PC-3 (cell line): ENCODE measurements around the gene MASP1. TPM values are rescaled to one million over a fixed set of nuclear protein-coding genes. Genes with fewer than 3 reads are reported as not detected.

Source experiments
- ATAC-seq: fragments of 200-7000 bp; cut with Tn5 transposase; 2 replicates; pipeline ENCODE4 v1.9.1; 2020; ENCODE audit warnings: mild to moderate bottlenecking, moderate library complexity
- BruUV-seq: library from RNA; stranded (reverse); fragments of 400-500 nt; replicated peaks from 2 replicates; lab custom pipeline; 2021; lab: Mats Ljungman, UMichigan
- CTCF ChIA-PET: fragments of 300-600 bp; sonication (Branson Sonifier 250); formaldehyde crosslinking; loops from one replicate; lab custom pipeline; 2022; ENCODE audit warnings: antibody characterized with exemption; lab: Charles Lee
- POLR2A ChIA-PET: fragments of 300-600 bp; sonication (Branson Sonifier 250); formaldehyde crosslinking; loops from one replicate; lab custom pipeline; 2022; ENCODE audit warnings: antibody characterized with exemption; ENCODE audit not compliant: unreplicated experiment; lab: Charles Lee
- DNase-seq: peaks from one replicate; pipeline ENCODE4 v3.0.0-alpha.2; 2015
- H2AFZ ChIP-seq: fragments of 300-600 bp; sonication (generic); 2 replicates; pipeline ENCODE4 v1.6.0; 2016; ENCODE audit warnings: antibody characterized with exemption, low read length
- H3F3A ChIP-seq: fragments of 300-600 bp; sonication (generic); one replicate; pipeline ENCODE4 v1.6.0; 2017; ENCODE audit warnings: antibody characterized with exemption, low read length, control low read depth, mild to moderate bottlenecking; ENCODE audit not compliant: unreplicated experiment
- H3K27ac ChIP-seq: fragments of 300-600 bp; sonication (generic); 2 replicates; pipeline ENCODE4 v1.5.1; 2016; ENCODE audit warnings: mild to moderate bottlenecking, low read length
- H3K27me3 ChIP-seq: fragments of 300-600 bp; sonication (generic); 2 replicates; pipeline ENCODE4 v1.6.1; 2016; ENCODE audit warnings: low read length, mixed read lengths
- H3K36me3 ChIP-seq: fragments of 300-600 bp; sonication (generic); 2 replicates; pipeline ENCODE4 v1.6.1; 2016; ENCODE audit warnings: low read depth, mixed run types, low read length, mixed read lengths
- H3K4me1 ChIP-seq: fragments of 300-600 bp; sonication (generic); 2 replicates; pipeline ENCODE4 v1.5.1; 2016; ENCODE audit warnings: low read length; ENCODE audit not compliant: insufficient read depth
- H3K4me2 ChIP-seq: fragments of 300-600 bp; sonication (generic); 2 replicates; pipeline ENCODE4 v1.6.0; 2016; ENCODE audit warnings: low read length
- H3K4me3 ChIP-seq: fragments of 300-600 bp; sonication (generic); 2 replicates; pipeline ENCODE4 v1.5.1; 2016; ENCODE audit warnings: mild to moderate bottlenecking, low read length, mixed read lengths
- H3K79me2 ChIP-seq: fragments of 300-600 bp; sonication (generic); 2 replicates; pipeline ENCODE4 v1.6.1; 2017; ENCODE audit warnings: low read length, mixed read lengths
- H3K9ac ChIP-seq: fragments of 300-600 bp; sonication (generic); 2 replicates; pipeline ENCODE4 v1.6.0; 2016; ENCODE audit warnings: mild to moderate bottlenecking, low read length
- H3K9me2 ChIP-seq: fragments of 300-600 bp; sonication (generic); replicated peaks from 2 replicates; pipeline ENCODE4 v1.6.1; 2016; ENCODE audit warnings: mixed run types, low read length, mixed read lengths
- H3K9me3 ChIP-seq: fragments of 300-600 bp; sonication (generic); 2 replicates; pipeline ENCODE4 v1.6.1; 2016; ENCODE audit warnings: low read length, mixed read lengths
- H4K20me1 ChIP-seq: fragments of 300-600 bp; sonication (generic); 2 replicates; pipeline ENCODE4 v1.6.1; 2016; ENCODE audit warnings: low read length, mixed read lengths
- CTCF ChIP-seq: fragments of 300-600 bp; sonication (generic); conservative IDR thresholded peaks from 2 replicates; pipeline ENCODE4 v1.5.1; 2017; ENCODE audit warnings: antibody characterized with exemption, low read depth, mild to moderate bottlenecking, low read length
- EZH2 ChIP-seq: fragments of 300-600 bp; sonication (generic); IDR thresholded peaks from one replicate; pipeline ENCODE4 v1.6.1; 2017; ENCODE audit warnings: antibody characterized with exemption, mild to moderate bottlenecking, low read length; ENCODE audit not compliant: unreplicated experiment
- EZH2phosphoT487 ChIP-seq: fragments of 300-600 bp; sonication (generic); IDR thresholded peaks from 2 replicates; pipeline ENCODE4 v1.6.1; 2018; ENCODE audit warnings: mild to moderate bottlenecking, antibody characterized with exemption, low read length, borderline replicate concordance
- intact Hi-C: fragments of 100-400 bp; cut with micrococcal nuclease; formaldehyde crosslinking; loops from 2 replicates; pipeline ENCODE4 v1.9.0; 2023
- total RNA-seq: library from RNA; depleted of rRNA; stranded (reverse); fragments of >200 nt; gene quantifications from 2 replicates; pipeline ENCODE4 v1.2.3, GENCODE V29; 2014

MASP1 gene
- total RNA-seq, 1 experiment from 2014 or later = 0.07 TPM

- CTCF ChIA-PET = no interaction called here
- DNase-seq = peak; percentile 74
These were observed 30.0 kb downstream of the MASP1 start for GRCh38 chr3:187261541-187261969.

DNA sequence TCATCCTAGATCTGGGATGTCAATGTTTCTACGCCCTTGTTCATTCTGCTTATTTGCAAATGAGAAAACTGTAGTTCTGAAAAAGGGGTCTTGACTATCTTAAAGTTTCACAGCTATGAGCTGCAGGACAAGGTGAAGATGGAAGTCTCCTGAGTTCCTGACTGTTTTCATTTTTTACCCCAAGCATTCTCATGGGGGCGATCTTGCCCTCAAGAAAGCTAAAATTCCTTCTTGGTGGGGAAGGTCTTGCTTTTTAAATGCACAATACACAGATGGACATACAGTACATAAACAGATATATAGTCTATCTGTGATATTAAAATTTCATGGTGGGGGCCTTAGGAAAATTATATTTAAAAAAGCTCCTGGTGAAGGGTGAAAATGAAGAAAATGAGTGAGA lies 32.4 kb downstream of the MASP1 start:
- H2AFZ ChIP-seq = no peak overlapping the region
- ChIA-PET CTCF (no interaction called here), POLR2A (no interaction called here)
- H3K9me3 ChIP-seq = no peaks in the 10 kb centered on the region
- H3K4me2 ChIP-seq = no peak overlapping the region
- no TSS peak for BruUV-seq
- no peaks in the 10 kb centered on the region for H3K79me2 ChIP-seq
- ATAC-seq (no peak), DNase-seq (no peak)
- no peaks in the 10 kb centered on the region for H3F3A ChIP-seq
- H3K9ac ChIP-seq = no peak overlapping the region
- H3K27me3 ChIP-seq = 0 out of 2 replicates have a peak, but pooled peaks cover 3% of the 10 kb centered on the region
- peaks cover 8% of the 10 kb centered on the region for H3K4me1 ChIP-seq
- H3K4me3 ChIP-seq = no peak overlapping the region
- no peaks in the 10 kb centered on the region for H3K9me2 ChIP-seq
- no peaks in the 10 kb centered on the region for H3K36me3 ChIP-seq
- TF ChIP-seq EZH2phosphoT487 = no peak
- no peak for TF ChIP-seq EZH2
- TF ChIP-seq CTCF = no peak
- intact Hi-C loops = no loop called here
- no peak overlapping the region for H3K27ac ChIP-seq
- no peaks in the 10 kb centered on the region for H4K20me1 ChIP-seq

More at GRCh38 chr3:187261541-187261969, 30.0 kb downstream of the MASP1 start:
- Histone ChIP-seq H3K27ac (no peak overlapping the region), H3K79me2 (no peaks in the 10 kb centered on the region), H4K20me1 (no peaks in the 10 kb centered on the region), H3K9me3 (no peaks in the 10 kb centered on the region), H3K9me2 (no peaks in the 10 kb centered on the region), H2AFZ (no peak overlapping the region), H3F3A (no peaks in the 10 kb centered on the region), H3K9ac (no peak overlapping the region), H3K4me1 (peaks cover 18% of the 10 kb centered on the region), H3K4me2 (no peak overlapping the region), H3K4me3 (no peak overlapping the region), H3K27me3 (0 out of 2 replicates have a peak, but pooled peaks cover 3% of the 10 kb centered on the region), H3K36me3 (no peaks in the 10 kb centered on the region)
- intact Hi-C loops = no loop called here
- TF ChIP-seq EZH2phosphoT487 (no peak), CTCF (no peak), EZH2 (no peak)
- POLR2A ChIA-PET = no interaction called here
- no TSS peak for BruUV-seq
- ATAC-seq = no peak

GRCh38 chr3:187257992-187258692 lies 33.4 kb downstream of the MASP1 start:
- ChIA-PET CTCF (no interaction called here), POLR2A (no interaction called here)
- no TSS peak for BruUV-seq
- H3F3A ChIP-seq = no peaks in the 10 kb centered on the region
- H3K79me2 ChIP-seq = no peaks in the 10 kb centered on the region
- H3K9me3 ChIP-seq = no peaks in the 10 kb centered on the region
- no peak overlapping the region for H3K4me3 ChIP-seq
- 0 out of 2 replicates have a peak, but pooled peaks cover 3% of the 10 kb centered on the region for H3K27me3 ChIP-seq
- H3K9me2 ChIP-seq = no peaks in the 10 kb centered on the region
- no peak overlapping the region for H3K9ac ChIP-seq
- intact Hi-C loops = no loop called here
- H2AFZ ChIP-seq = no peak overlapping the region
- no peaks in the 10 kb centered on the region for H3K4me1 ChIP-seq
- no peak for ATAC-seq
- no peak overlapping the region for H3K27ac ChIP-seq
- DNase-seq = no peak
- H3K36me3 ChIP-seq = no peaks in the 10 kb centered on the region
- no peaks in the 10 kb centered on the region for H4K20me1 ChIP-seq
- no peak overlapping the region for H3K4me2 ChIP-seq
- no peak for TF ChIP-seq EZH2
- no peak for TF ChIP-seq CTCF
- no peak for TF ChIP-seq EZH2phosphoT487
